Epithelial cell of esophagus (primary cell): ENCODE data around the gene TRIM47.
"Not testable (repeated sequence)": the region's sequence is repeated elsewhere in the genome, so short reads cannot be mapped to it uniquely, and the experiment has no call there.

ENCODE experiments used
- DNase-seq: peaks from one replicate; pipeline ENCODE4 v3.0.0; 2010; ENCODE audit warnings: low read depth
- H3K4me3 ChIP-seq: 2 replicates; pipeline ENCODE4 v1.5.1; 2011; ENCODE audit warnings: mild to moderate bottlenecking, low read length, control low read depth
- TF ChIP-seq, protein P1 (sequence below): IDR thresholded peaks from 2 replicates; pipeline ENCODE4 v1.5.1; 2011; ENCODE audit warnings: low read depth, mild to moderate bottlenecking, low read length, control low read depth, inconsistent platforms; ENCODE audit not compliant: insufficient read depth; ENCODE audit errors: missing control alignments

Gene TRIM47

DNA sequence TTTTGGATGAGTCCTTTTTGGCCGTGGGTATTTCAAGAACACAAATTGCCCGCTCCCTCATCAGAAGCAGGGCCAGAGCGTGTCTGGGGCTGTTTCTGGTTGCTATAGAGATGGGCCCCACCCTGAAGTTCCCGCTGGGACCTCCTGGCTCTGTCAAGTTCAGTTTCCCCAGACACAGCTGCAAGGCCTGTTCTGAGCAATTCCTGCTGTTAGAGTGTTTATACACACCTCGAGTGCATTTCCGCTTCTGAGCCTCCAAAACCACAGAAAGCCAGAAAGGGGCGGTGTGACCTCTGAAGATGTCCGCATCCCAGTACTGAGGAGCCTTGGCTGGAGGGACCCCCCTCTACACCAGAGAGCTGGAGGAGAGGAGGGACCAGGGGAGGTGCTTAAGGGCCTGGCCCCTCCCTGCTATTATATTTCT is 13.9 kb downstream of the TRIM47 start:
- TF ChIP-seq, protein P1, sequence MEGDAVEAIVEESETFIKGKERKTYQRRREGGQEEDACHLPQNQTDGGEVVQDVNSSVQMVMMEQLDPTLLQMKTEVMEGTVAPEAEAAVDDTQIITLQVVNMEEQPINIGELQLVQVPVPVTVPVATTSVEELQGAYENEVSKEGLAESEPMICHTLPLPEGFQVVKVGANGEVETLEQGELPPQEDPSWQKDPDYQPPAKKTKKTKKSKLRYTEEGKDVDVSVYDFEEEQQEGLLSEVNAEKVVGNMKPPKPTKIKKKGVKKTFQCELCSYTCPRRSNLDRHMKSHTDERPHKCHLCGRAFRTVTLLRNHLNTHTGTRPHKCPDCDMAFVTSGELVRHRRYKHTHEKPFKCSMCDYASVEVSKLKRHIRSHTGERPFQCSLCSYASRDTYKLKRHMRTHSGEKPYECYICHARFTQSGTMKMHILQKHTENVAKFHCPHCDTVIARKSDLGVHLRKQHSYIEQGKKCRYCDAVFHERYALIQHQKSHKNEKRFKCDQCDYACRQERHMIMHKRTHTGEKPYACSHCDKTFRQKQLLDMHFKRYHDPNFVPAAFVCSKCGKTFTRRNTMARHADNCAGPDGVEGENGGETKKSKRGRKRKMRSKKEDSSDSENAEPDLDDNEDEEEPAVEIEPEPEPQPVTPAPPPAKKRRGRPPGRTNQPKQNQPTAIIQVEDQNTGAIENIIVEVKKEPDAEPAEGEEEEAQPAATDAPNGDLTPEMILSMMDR = no peak
- no peak overlapping the region for H3K4me3 ChIP-seq
- peak; percentile 71 for DNase-seq

DNA sequence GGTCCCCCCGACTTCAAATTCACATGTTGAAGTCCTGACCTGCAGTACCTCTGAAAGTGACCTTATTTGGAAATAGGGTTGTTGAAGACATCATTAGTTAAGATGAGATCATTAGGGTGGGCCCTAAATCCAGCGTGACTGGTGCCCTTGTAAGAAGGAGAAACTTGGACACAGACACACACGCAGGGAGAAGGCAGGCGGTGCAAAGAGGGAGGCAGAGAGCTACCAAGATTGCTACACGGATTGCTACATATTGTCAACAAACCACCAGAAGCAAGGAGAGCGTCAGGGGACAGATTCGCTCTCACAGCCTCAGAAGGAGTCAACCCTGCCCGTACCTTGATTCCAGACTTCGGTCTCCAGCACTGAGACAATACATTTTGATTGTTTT is 16.5 kb downstream of the TRIM47 start:
- H3K4me3 ChIP-seq = no peak overlapping the region
- DNase-seq = no peak
- TF ChIP-seq, protein P1 = no peak

DNA sequence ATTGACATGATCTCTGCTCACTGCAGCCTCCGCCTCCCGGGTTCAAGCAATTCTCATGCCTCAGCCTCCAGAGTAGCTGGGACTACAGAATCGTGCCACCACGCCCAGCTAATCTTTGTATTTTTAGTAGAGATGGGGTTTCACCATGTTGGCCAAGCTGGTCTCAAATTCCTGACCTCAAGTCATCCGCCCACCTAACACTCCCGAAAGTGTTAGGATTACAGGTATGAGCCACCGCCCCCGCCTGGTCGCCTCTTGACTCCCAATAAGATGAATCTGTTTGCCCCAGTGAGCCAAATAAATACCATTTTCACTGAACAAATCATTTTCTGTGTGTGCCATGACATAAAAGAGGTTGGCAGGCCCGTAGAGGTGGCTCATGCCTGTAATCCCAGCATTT is 19.0 kb downstream of the TRIM47 start:
- DNase-seq, H3K4me3 ChIP-seq: not testable (repeated sequence)

DNA sequence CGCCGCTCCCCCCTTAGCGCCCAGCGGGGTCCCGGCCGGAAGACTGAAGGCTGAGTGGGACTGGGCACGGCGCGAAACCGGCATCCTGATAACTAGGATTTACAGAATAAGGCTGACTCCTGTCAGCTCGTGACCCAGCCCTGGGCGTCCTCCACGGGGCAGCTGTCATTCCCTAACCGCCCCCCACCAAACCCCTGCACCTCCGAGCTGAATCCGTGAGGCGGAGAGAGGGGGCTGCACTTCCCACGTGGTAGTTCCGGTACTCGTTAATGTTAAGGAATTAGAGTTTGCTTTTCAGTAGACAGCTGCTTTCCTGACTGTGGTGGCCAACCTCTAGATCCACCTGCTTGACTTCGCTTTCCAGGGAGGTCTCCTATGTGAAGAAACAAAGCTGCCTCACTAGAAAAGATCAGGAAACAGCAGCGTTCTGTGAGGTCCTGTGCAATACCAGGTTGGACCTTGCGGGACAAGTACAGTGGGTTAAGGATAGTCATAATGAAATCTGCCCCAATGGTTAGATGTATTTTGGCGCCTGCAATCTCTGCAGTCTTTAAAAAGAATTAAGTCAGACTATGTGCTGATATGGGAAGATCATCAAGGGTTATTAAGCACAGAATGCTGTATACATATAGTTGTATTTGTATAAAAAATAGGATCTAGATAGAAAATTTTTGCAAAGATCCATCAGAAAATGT is 22.2 kb downstream of the TRIM47 start:
- TF ChIP-seq, protein P1 = no peak
- DNase-seq = no peak
- H3K4me3 ChIP-seq = peak overlapping the region; percentile 80

DNA sequence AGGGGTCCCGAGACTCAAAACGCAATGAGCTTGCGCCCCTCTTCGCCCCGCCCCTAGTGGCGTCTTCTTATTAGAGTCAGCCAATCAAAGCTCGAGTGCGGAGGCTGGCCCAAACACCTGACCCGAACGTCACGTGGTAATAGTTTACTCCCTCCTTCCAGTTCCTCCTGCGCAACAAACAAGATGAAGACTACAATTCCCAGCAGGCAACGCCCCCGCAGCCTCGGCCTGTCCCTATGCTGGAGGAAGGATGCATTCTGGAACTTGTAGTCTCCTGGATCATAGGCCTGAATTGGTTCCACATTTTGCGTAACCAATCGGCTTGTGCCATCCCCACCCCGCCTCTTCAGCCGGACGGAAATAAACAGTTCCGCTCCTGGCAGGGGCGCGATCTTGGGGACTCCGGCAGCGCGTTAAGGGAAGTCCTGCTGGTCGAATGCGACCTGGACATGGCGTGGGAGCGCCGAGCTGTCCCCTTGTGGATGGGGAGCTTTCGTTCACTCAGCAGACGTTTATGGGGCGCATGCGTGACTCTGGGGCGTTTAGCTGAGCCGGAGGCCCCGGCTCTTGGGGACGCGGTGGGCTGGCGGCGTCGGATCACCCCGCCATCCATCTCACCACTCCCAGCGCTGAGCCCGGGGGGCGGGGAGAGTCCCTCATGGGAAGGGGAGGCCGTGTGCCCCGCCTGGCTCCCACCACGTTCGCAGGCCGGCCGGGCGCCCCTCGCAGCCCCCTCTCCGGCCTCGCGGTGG is 22.9 kb downstream of the TRIM47 start, which contains the start of gene WBP2:
WBP2 (minus strand) TSS at position 26 of the 752 bp plus-strand sequence. CDS start 38 bp downstream, outside the sequence.
- peak; percentile 100 for DNase-seq
- TF ChIP-seq, protein P1 = no peak
- H3K4me3 ChIP-seq = peak within 1 kb of the TSS; percentile 80

DNA sequence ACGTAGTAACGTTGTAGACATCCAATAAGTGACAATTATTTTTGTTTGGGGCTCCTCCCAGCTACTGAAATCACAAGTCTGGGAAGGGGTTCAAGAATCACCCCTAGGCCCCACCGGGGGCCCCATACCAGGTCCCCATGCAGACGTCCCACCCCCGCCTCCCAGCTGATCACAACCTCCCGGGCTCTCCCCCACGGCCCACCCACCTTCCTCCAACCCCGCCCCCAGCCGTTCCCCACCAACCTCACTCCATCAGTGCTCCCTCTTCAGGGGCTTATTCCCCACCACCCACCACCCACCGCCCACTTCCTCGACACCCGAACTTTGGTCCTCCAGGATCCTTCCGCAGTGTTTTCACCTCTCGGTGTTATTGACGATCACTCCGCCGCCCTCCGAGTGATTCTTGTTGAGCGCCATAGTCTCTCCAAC is 23.5 kb downstream of the TRIM47 start:
- H3K4me3 ChIP-seq = peak overlapping the region; percentile 80
- no peak for DNase-seq
- TF ChIP-seq, protein P1 = no peak

DNA sequence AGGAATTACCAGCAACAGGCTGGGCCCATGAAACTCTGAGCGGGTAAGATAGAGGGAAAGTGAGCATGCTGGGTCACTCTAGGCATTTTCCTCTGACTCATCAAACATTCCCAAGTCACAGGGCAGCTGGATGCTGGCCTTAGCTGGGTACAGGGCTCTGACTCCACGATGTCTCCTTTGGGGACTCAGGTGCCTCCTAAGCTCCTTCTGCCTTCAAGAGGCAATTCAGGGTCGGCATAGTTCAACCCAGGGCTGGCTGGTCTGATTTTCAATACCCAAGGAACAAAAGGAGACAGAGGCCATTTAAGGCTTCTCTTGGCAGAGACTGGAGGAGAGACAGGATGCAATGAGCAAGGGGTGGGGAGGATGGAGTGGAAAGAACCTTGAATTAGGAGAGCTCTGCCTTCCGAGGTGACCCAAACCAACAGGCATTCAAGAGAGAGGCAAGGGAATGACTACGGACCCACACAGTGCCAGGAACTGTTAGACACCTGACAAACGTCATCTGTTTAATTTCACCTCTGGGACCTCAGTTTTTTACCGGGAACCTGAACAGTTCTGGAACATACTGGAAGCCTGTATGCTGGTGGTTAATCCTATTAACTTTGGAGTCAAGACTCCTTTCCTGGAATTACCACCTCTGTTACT is 24.2 kb downstream of the TRIM47 start:
- TF ChIP-seq, protein P1 = no peak
- H3K4me3 ChIP-seq = peak overlapping the region; percentile 80
- peak; percentile 73 for DNase-seq
